Peyer's patch (tissue), 4 donors: ENCODE results near the gene TAF1C. TPM values are rescaled to one million over a fixed set of nuclear protein-coding genes. Genes with fewer than 3 reads are reported as not detected.

Experiments used
- DNase-seq, 3 donors: peaks; one replicate each; pipeline ENCODE4 v3.0.0-alpha.2; 2017 to 2019
- H3K27ac ChIP-seq, 4 donors: fragments of 200-600 bp; sonication (generic); one replicate each; pipeline ENCODE4 v1.5.1; 2016 to 2019
- H3K27me3 ChIP-seq, 2 donors: fragments of 200-600 bp; sonication (generic); one replicate each; pipeline ENCODE4 v1.5.1; 2019
- H3K36me3 ChIP-seq, 3 donors: fragments of 200-600 bp; sonication (generic); one replicate each; pipeline ENCODE4 v1.5.1; 2016 to 2019
- H3K4me1 ChIP-seq, 4 donors: fragments of 200-600 bp; sonication (generic); one replicate each; pipeline ENCODE4 v1.5.1; 2016 to 2019
- H3K4me3 ChIP-seq, 4 donors: fragments of 200-600 bp; sonication (generic); 1 replicate in 3 of 4; 2 replicates in 1 of 4; pipeline ENCODE4 v1.5.1; 2016 to 2019; ENCODE audit warnings: mild to moderate bottlenecking in 1 of 4
- H3K9me3 ChIP-seq, 4 donors: fragments of 200-600 bp; sonication (generic); one replicate each; pipeline ENCODE4 v1.5.1; 2016 to 2019; ENCODE audit warnings: mild to moderate bottlenecking in 1 of 4
- POLR2A ChIP-seq, 2 donors: fragments of 450-650 bp; IDR thresholded peaks; one replicate each; pipeline ENCODE4 v1.5.1; 2017; ENCODE audit warnings: antibody characterized with exemption in 2 of 2, mild to moderate bottlenecking in 2 of 2, moderate library complexity in 2 of 2
- total RNA-seq, 4 donors: library from RNA; depleted of rRNA; stranded (reverse); fragments of >200 nt; gene quantifications; one replicate each; pipeline ENCODE4 v1.1.0, GENCODE V29; 2016
- TF ChIP-seq, protein P1 (sequence below), 6 experiments: fragments of 450-650 bp in 4 of 6; fragments of 200-600 bp in 2 of 6; sonication (generic) in 1 of 6; IDR thresholded peaks; one replicate each; pipeline ENCODE4 v1.5.1; 2017 to 2019; ENCODE audit warnings: antibody characterized with exemption in 6 of 6, mild to moderate bottlenecking in 3 of 6, moderate library complexity in 1 of 6

Gene TAF1C
- total RNA-seq, 4 donors from 2014 or later = 61.3 to 169 (median 97.0) TPM

DNA sequence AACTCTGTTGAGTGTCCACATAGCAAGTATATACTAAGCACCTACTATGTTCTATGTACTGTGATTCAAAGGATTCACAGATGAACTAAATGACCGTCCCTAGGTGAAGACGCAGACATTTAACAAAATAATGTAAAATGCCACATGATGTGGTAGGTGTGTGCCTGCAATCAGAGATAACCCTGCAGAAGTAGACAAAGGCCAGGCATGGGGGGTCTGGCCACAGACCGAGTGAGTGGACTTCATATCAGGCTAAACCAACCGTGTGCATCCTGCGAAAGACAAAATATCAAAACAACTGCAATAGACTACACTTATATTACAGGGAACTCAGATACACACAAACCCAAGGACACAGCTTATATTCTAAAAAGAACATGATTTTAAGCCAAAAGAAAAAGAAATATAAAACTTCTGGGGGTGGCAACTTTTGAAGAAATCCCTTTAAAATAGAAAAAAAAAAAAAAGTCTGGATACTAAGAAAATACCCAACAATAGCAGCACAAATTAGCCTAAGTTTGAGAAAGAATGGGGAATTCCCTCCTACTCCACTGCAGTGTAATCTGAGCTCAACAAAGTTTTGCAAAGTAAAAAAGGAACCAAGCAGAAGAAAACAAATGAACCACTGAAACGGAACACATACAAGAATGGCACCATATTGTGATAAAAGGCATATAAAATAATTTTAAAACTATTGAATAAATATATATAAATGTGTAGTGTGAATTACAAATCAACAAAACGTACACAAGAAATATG, 54.2 kb downstream of the TAF1C start:
- no peak for DNase-seq
- no peaks in the 10 kb centered on the region for H3K27me3 ChIP-seq

DNA sequence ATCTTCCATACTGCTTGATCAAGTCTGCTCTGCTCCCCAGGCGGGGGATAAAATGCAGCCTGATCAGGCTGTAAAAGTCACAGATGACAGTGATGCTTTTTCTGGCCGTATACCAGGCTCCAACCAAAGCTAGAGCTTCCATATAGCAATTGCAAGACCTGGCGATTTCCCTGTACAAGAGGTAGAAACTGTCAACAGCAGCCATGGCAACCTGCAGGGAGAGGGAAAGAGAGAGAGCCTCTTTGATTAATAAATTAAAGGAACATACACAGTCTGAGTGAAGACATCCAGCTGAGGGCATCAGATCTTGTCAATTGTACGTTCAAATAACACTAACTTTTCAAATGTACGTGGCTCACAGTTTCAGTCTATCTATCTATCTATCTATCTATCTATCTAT, 55.7 kb downstream of the TAF1C start:
- Histone ChIP-seq H3K27ac (no peak overlapping the region), H3K4me3 (no peak overlapping the region), H3K4me1 (no peaks in the 10 kb centered on the region), H3K9me3 (no peaks in the 10 kb centered on the region), H3K36me3 (peaks cover 0 to 30% (median 0%) of the 10 kb centered on the region in 3 donors), H3K27me3 (no peaks in the 10 kb centered on the region)
- DNase-seq = no peak
- TF ChIP-seq, protein P1, sequence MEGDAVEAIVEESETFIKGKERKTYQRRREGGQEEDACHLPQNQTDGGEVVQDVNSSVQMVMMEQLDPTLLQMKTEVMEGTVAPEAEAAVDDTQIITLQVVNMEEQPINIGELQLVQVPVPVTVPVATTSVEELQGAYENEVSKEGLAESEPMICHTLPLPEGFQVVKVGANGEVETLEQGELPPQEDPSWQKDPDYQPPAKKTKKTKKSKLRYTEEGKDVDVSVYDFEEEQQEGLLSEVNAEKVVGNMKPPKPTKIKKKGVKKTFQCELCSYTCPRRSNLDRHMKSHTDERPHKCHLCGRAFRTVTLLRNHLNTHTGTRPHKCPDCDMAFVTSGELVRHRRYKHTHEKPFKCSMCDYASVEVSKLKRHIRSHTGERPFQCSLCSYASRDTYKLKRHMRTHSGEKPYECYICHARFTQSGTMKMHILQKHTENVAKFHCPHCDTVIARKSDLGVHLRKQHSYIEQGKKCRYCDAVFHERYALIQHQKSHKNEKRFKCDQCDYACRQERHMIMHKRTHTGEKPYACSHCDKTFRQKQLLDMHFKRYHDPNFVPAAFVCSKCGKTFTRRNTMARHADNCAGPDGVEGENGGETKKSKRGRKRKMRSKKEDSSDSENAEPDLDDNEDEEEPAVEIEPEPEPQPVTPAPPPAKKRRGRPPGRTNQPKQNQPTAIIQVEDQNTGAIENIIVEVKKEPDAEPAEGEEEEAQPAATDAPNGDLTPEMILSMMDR (IDR thresholded peaks at IDR 0.05) = no peak
- no peak for TF ChIP-seq POLR2A (IDR thresholded peaks at IDR 0.05)

More for the DNA sequence above, 54.2 kb downstream of the TAF1C start:
- Histone ChIP-seq H3K36me3 (peaks cover 0 to 30% (median 0%) of the 10 kb centered on the region in 3 donors), H3K9me3 (no peaks in the 10 kb centered on the region), H3K4me3 (no peak overlapping the region), H3K4me1 (no peaks in the 10 kb centered on the region), H3K27ac (no peak overlapping the region)
- TF ChIP-seq, protein P1 (IDR thresholded peaks at IDR 0.05) = no peak
- no peak for TF ChIP-seq POLR2A (IDR thresholded peaks at IDR 0.05)

Other genes starting within 250 kb of the TAF1C start
- gene OSGIN1, start 233.8 kb downstream of the TAF1C start, total RNA-seq = 10 to 100 TPM; 17.3 to 99.7 (median 75.2) TPM
- gene NECAB2, start 218.8 kb downstream of the TAF1C start, total RNA-seq = 1 to 10 TPM in 1 of 4 donors, not detected in 3; 1.2 TPM
- not detected for gene SLC38A8, start 144.3 kb downstream of the TAF1C start, total RNA-seq
- 100 to 1,000 TPM in 1 of 4 donors, 10 to 100 TPM in 3; 79.0 to 104 (median 91.7) TPM for gene MBTPS1, start 70.1 kb downstream of the TAF1C start, total RNA-seq
- gene HSDL1, start 41.9 kb downstream of the TAF1C start, total RNA-seq = 10 to 100 TPM in 3 of 4 donors, 1 to 10 TPM in 1; 8.4 to 25.0 (median 10.8) TPM
- not detected for gene DNAAF1, start 41.7 kb downstream of the TAF1C start, total RNA-seq
- gene ADAD2, start 4.1 kb upstream of the TAF1C start, total RNA-seq = 1 to 10 TPM in 1 of 4 donors, not detected in 3; 1.8 TPM
- gene KCNG4, start 53.0 kb upstream of the TAF1C start, total RNA-seq = not detected
- 10 to 100 TPM in 2 of 4 donors, 1 to 10 TPM in 2; 1.9 to 35.5 (median 10.1) TPM for gene WFDC1, start 107.8 kb upstream of the TAF1C start, total RNA-seq
- 100 to 1,000 TPM in 2 of 4 donors, 10 to 100 TPM in 2; 84.2 to 148 (median 115) TPM for gene ATP2C2, start 181.5 kb upstream of the TAF1C start, total RNA-seq